GM18519 (cell line): ENCODE measurements around the gene STIM1.
"Not testable (repeated sequence)": the region's sequence is repeated elsewhere in the genome, so short reads cannot be mapped to it uniquely, and the experiment has no call there.

ENCODE experiments used
- ATAC-seq: cut with Tn5 transposase; IDR thresholded peaks from one replicate; pipeline ENCODE4 v1.9.1; 2021; ENCODE audit warnings: mild to moderate bottlenecking, moderate library complexity; ENCODE audit not compliant: unreplicated experiment, low FRiP score

STIM1 gene

DNA sequence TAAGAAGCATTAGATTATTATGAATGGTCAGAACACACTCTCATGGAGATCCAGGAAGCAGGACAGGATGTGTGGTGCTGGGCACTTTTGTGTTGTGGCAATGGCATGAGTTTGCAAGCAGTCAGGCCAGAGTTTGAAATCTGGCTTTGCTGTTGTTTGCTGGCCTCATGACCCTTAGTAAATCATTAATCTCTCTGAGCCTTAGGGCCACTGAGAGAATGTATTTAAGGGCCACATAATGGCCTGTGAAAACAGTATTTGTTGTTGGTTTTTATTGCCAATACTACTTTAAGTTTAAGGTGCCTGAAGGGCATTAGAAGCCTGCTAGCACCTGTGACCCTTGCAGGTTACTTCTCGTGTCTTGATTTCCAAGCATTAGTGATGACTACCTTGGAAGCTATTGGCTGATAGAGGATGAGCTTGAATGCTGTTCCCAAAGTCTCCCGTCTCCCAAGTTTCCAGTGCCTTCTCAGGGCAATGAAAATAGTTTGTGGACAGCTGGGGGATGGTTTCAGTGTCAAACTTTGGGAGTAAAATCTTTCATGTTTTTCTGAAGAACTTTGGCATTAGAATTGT is 24.6 kb downstream of the STIM1 start:
- no peak for ATAC-seq

DNA sequence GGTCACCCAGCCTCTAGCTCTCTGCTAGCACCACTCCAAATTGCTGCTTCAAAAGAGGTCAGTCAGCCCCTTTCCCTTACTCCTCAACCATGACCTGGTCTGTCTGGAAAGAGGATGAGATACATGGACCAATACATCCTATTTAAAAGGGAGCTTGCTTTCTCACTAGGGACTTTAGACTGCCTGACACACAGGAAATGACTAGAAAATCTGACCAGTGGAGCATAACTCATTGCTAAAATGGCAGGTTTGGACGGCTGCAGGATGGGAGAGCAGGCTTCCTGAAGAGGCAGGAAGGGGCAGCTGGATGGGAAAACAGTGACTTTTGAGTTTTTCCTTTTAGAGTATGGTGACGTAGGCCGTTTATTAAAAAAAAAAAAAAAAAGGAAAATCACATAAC is 25.3 kb downstream of the STIM1 start:
- no peak for ATAC-seq

GRCh38 chr11:3882655-3883054 is 27.2 kb downstream of the STIM1 start:
- no peak for ATAC-seq

DNA sequence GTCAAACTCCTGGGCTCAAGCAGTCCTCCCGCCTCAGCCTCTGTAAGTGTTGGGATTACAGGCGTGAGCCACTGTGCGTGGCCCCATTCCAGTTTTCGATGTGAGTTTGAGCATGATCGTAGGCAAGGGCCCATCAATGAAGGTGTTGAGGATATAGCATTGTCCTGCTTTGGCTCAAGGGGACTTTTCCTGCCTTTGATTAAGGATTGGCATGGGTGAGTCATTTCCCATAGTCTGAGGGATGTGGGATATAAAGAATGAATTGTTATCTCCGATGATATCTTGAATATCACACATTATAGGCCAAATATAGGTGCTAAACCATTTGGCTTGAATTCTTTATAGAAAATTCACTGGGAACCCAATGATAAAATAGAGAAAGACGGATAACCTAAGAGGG is 30.4 kb downstream of the STIM1 start:
- no peak for ATAC-seq

GRCh38 chr11:3886985-3887384 is 31.5 kb downstream of the STIM1 start:
- no peak for ATAC-seq

DNA sequence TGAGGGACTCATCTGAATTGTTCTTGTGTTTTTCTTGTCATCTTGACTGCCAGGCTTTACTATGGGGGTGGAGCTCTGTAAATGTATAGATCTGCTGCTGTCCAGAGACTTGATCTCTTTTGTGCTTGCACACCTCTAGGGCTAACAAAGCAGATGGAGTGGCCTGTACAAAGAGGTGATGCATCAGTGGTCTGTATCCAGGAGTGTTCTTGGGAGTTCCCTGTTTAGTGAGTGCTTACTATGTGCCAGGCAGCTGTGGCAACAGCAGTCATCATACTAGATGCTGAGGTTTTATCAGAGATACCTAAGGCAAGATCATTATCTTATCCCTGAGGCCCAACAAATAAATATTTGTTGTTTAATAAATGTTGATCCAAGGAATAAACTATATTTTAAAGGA is 33.4 kb downstream of the STIM1 start:
- ATAC-seq = no peak

DNA sequence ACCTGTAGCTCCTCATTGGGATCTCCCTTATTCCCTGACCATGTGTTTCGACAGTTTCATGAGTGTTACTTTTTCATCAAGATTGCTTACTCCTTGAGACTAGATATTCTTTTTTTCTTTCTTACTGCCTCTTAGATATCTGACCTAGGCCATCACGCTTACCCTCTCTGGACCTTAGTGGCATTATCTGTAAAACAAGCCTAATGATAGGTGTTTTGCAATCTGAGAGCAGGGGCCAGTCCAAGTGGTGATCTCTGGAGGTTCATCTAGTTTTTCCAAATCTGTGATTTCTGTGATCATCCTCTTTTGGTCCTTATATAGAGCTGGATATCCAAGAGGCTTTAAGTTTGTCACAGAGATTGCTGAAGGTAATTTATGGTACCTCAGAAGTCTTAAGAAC is 34.5 kb downstream of the STIM1 start:
- no peak for ATAC-seq

DNA sequence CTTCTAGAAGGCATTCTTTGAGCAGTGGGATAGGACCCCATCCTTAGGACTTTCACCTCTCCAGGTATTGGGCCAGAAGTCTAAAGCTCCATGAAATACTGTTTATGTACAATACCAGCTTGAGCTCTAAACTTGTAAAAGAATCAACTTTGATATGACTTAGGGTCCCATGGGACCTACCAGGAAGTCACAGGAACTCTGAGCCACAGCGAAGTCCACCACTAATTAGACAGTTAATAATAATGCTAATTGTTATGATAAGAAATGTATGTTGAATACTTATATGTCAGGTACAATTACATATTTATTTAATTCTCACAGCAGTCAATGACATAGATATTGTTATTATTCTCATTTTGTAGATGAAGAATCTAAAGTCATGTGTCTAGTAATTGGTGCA is 35.3 kb downstream of the STIM1 start:
- ATAC-seq = no peak

DNA sequence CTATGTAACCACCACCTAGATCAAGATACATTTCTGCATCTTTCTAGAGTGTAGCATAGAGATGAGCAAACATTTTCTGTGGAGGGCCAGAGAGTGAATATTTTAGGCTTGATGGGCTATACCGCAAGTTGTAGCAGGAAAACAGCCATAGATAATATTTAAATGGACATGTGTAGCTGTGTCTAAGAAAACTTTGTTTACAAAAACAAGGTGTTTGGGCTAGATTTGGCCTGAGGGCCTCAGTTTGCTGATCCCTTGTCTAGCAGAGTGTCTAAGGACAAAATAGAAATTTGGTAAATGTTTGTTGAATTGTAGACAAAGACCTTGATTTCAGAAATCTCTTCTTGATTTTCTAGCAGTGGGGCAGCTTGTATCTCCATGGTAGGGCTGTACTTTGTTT is 36.3 kb downstream of the STIM1 start:
- no peak for ATAC-seq

DNA sequence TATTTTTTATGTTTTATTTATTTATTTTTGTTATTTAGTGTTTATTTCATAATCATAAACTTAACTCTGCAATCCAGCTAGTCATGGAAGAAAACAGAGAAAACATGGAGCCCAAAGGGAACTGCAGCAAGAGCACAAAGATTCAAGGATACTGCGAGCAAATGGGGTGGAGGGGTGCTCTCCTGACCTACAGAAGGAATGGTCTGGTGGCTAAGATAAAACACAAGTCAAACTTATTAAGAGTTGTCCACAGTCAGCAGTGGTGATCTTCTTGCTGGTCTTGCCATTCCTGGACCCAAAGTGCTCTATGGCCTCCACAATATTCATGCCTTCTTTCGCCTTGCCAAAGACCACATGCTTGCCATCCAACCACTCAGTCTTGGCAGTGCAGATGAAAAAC is 36.7 kb downstream of the STIM1 start:
- no peak for ATAC-seq

- no peak for ATAC-seq
These were observed 37.8 kb downstream of the STIM1 start for GRCh38 chr11:3893311-3893710.

DNA sequence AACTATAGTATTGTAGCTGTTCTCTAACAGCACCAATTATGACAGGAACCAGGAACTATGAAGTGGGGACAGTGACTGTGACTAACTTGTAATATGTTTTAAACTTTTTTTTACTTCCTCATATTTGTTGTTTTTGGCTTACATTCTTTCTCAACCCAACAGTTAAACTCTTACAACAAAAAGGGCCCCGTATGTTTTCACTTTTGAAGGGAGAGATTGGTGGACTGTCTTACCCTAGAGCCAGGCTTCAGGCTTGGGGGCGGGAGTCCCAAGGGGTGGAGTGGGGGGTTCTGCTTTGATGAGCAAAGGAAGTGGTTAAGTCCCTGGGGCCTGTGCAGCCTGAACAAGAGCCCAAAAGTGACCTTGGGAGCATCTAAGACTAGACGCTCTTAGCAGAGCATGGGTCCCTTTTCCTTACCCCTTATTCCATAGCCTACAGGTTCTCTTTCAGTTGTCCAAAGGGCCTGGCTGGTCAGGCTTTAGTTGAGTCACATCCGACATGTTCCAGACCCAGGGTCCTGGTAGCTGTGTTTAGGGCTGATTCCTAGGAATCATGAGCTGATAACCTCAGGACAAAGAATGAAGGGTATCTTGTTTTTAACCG is 38.8 kb downstream of the STIM1 start:
- ATAC-seq = peak; percentile 93

GRCh38 chr11:3896644-3897043 is 41.2 kb downstream of the STIM1 start:
- no peak for ATAC-seq

DNA sequence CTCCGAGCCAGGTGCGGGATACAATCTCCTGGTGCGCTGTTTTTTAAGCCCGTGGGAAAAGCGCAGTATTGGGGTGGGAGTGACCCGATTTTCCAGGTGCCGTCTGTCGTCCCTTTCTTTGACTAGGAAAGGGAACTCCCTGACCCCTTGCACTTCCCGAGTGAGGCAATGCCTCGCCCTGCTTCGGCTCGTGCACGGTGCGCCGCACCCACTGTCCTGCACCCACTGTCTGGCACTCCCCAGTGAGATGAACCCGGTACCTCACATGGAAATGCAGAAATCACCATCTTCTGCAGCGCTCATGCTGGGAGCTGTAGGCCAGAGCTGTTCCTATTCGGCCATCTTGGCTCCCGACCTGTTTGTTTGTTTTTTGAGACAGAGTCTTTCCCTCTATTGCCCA is 44.8 kb downstream of the STIM1 start:
- not testable (repeated sequence) for ATAC-seq

GRCh38 chr11:3901249-3902025 is 46.0 kb downstream of the STIM1 start:
- ATAC-seq = no peak

GRCh38 chr11:3902441-3902840 is 47.0 kb downstream of the STIM1 start:
- no peak for ATAC-seq

DNA sequence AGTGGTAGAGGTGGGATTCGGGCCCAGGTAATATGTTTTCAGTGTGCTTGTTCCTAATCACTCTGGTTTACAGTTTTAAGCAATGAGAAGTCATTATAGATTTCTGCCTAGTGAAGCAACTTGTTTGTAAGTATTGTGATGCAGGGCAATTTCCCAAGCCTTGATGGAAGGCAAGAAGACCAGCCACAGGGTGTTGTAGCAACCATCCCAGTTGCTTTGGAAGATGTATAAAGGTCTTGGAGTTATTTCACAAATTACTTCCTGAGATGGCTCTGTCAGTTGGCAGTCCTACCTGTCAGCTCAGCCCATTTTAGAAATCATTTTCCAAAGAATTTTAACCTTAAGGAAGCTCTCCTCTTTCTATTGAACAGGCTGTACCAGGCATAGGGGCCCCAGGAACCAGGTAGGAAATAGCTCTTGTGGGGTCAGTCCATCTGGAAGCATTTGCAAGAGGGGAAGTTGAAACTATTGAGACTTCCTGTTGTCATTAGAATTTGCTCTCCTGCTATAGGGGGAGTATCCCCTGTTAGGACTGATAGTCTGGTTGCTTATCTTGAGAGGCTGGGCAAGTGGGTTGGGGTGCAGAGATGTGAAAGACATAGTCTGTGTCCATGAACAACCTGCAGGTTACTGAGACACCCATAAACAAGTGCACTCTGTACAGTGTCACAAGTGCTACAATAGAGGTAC is 47.9 kb downstream of the STIM1 start:
- ATAC-seq = peak; percentile 48

- no peak for ATAC-seq
These were observed 48.8 kb downstream of the STIM1 start for GRCh38 chr11:3904228-3904627.

GRCh38 chr11:3905080-3905953 is 49.9 kb downstream of the STIM1 start:
- peak; percentile 67 for ATAC-seq

- no peak for ATAC-seq
These were observed 50.7 kb downstream of the STIM1 start for GRCh38 chr11:3906166-3906565.
